ENCODE data around the gene GP2.
"Not testable (repeated sequence)": the region's sequence is repeated elsewhere in the genome, so short reads cannot be mapped to it uniquely, and the experiment has no call there.

GP2 gene

GRCh38 chr16:20323591-20324117 is 3.7 kb downstream of the GP2 start:
- DNase-seq: no peak

- no peak for DNase-seq
Observed at GRCh38 chr16:20322696-20323095, 4.6 kb downstream of the GP2 start.

- no peak for DNase-seq
Observed at GRCh38 chr16:20321671-20322070, 5.6 kb downstream of the GP2 start.

GRCh38 chr16:20321051-20321450 is 6.3 kb downstream of the GP2 start:
- DNase-seq: not testable (repeated sequence)

GRCh38 chr16:20320592-20320991 is 6.7 kb downstream of the GP2 start:
- DNase-seq: no peak

GRCh38 chr16:20320178-20320577 is 7.1 kb downstream of the GP2 start:
- no peak for DNase-seq

- no peak for DNase-seq
Observed at GRCh38 chr16:20319406-20319805, 7.9 kb downstream of the GP2 start.

- DNase-seq: no peak
Observed at GRCh38 chr16:20318437-20318836, 8.9 kb downstream of the GP2 start.

GRCh38 chr16:20318006-20318405 is 9.3 kb downstream of the GP2 start:
- DNase-seq: no peak

GRCh38 chr16:20317117-20317516 is 10.2 kb downstream of the GP2 start:
- no peak for DNase-seq

GRCh38 chr16:20316715-20317114 is 10.6 kb downstream of the GP2 start:
- no peak for DNase-seq

GRCh38 chr16:20315764-20316163 is 11.5 kb downstream of the GP2 start:
- no peak for DNase-seq

- no peak for DNase-seq
Observed at GRCh38 chr16:20314575-20314974, 12.7 kb downstream of the GP2 start.

GRCh38 chr16:20313741-20314140 is 13.6 kb downstream of the GP2 start:
- no peak for DNase-seq

GRCh38 chr16:20312536-20313095 is 14.7 kb downstream of the GP2 start:
- DNase-seq: not testable (repeated sequence)

- DNase-seq: no peak
Observed at GRCh38 chr16:20311548-20311947, 15.8 kb downstream of the GP2 start.

- DNase-seq: no peak
Observed at GRCh38 chr16:20310421-20311395, 16.6 kb downstream of the GP2 start.

GRCh38 chr16:20309786-20310185 is 17.5 kb downstream of the GP2 start:
- no peak for DNase-seq

- no peak for DNase-seq
Observed at GRCh38 chr16:20308801-20309590, 18.3 kb downstream of the GP2 start.

GRCh38 chr16:20308266-20308665 is 19.0 kb downstream of the GP2 start:
- DNase-seq: no peak

GRCh38 chr16:20307791-20308190 is 19.5 kb downstream of the GP2 start:
- DNase-seq: no peak

GRCh38 chr16:20307240-20307671 is 20.1 kb downstream of the GP2 start:
- DNase-seq: no peak

- no peak for DNase-seq
Observed at GRCh38 chr16:20306401-20306800, 20.9 kb downstream of the GP2 start.
